Breast epithelium (tissue), 3 donors: ENCODE measurements around the gene MTHFD1.

ENCODE experiments used
- POLR2A ChIP-seq: fragments of 450-650 bp; IDR thresholded peaks from one replicate; pipeline ENCODE4 v1.6.1; 2016; ENCODE audit warnings: antibody characterized with exemption, mild to moderate bottlenecking, moderate library complexity
- POLR2AphosphoS5 ChIP-seq, 3 donors: sonication (generic); formaldehyde crosslinking; IDR thresholded peaks; one replicate each; pipeline ENCODE4 v1.6.1; 2017; ENCODE audit warnings: antibody characterized with exemption in 3 of 3

DNA sequence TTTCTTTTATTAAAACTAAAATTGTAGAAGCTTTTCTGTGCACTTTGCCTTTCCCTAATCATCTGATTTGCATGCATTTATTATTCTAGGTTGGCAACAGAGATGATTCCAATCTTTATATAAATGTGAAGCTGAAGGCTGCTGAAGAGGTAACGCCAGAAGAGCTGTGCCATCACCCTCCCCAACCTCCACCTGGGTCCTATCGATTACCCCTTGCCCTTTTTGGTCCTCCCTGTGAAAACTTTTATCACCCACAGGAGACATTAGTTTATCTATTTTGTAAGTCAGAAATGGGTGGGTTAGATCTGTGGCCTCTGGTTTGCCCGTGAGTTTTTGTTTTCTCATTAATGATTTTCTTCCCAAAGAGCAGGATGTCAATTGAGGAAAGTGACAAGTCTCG lies 22.8 kb downstream of the MTHFD1 start:
- TF ChIP-seq POLR2A: no peak
- TF ChIP-seq POLR2AphosphoS5 (IDR thresholded peaks at IDR 0.05): no peak
